CD14-positive monocyte (primary cell): ENCODE results near the gene ZNF436. TPM values are rescaled to one million over a fixed set of nuclear protein-coding genes. Genes with fewer than 3 reads are reported as not detected.

Source experiments
- DNase-seq, 3 donors: peaks; one replicate each; pipeline ENCODE4 v3.0.0-alpha.2; 2011 to 2022
- H2AFZ ChIP-seq: 2 replicates; pipeline ENCODE4 v1.6.0; 2012; ENCODE audit warnings: mild to moderate bottlenecking, low read depth, low read length, inconsistent platforms; ENCODE audit not compliant: insufficient read depth, poor library complexity, severe bottlenecking
- H3K27ac ChIP-seq, 2 donors: 1 replicate in 1 of 2; 2 replicates in 1 of 2; pipeline ENCODE4 v1.5.1; 2012 to 2013; ENCODE audit warnings: low read length in 2 of 2, control low read depth in 1 of 2, inconsistent platforms in 1 of 2, low read depth in 1 of 2, mild to moderate bottlenecking in 1 of 2
- H3K27me3 ChIP-seq, 2 donors: one replicate each; pipeline versions ENCODE4 v1.6.0 to v1.6.1; 2011 to 2013; ENCODE audit warnings: low read length in 2 of 2; ENCODE audit not compliant: control insufficient read depth in 2 of 2, insufficient read depth in 2 of 2
- H3K36me3 ChIP-seq, 2 donors: replicated peaks in 1 of 2; 1 replicate in 1 of 2; 2 replicates in 1 of 2; pipeline versions ENCODE4 v1.5.1 to v1.6.1; 2012 to 2013; ENCODE audit warnings: low read length in 2 of 2, control low read depth in 1 of 2, inconsistent platforms in 1 of 2, mild to moderate bottlenecking in 1 of 2; ENCODE audit not compliant: insufficient read depth in 2 of 2, control insufficient read depth in 1 of 2
- H3K4me1 ChIP-seq, 2 donors: 1 replicate in 1 of 2; 2 replicates in 1 of 2; pipeline versions ENCODE4 v1.5.1 to v1.6.1; 2012 to 2013; ENCODE audit warnings: low read length in 2 of 2, control low read depth in 1 of 2, inconsistent platforms in 1 of 2, mild to moderate bottlenecking in 1 of 2, moderate library complexity in 1 of 2; ENCODE audit not compliant: insufficient read depth in 2 of 2, control insufficient read depth in 1 of 2
- H3K4me2 ChIP-seq: replicated peaks from 2 replicates; pipeline ENCODE3; 2012; ENCODE audit warnings: low read length, moderate library complexity, mild to moderate bottlenecking; ENCODE audit not compliant: poor library complexity, severe bottlenecking; ENCODE audit errors: extremely low read depth
- H3K4me3 ChIP-seq, 3 experiments: fragments of 200-600 bp in 1 of 3; sonication (generic) in 1 of 3; replicated peaks in 1 of 3; 1 replicate in 2 of 3; 2 replicates in 1 of 3; pipeline ENCODE4 v1.5.1; 2011 to 2013; ENCODE audit warnings: low read length in 3 of 3, mild to moderate bottlenecking in 3 of 3, control low read depth in 2 of 3, low read depth in 2 of 3, inconsistent platforms in 1 of 3, moderate library complexity in 1 of 3
- H3K79me2 ChIP-seq: 2 replicates; pipeline ENCODE4 v1.6.0; 2012; ENCODE audit warnings: mild to moderate bottlenecking, control low read depth, inconsistent platforms, low read length, moderate library complexity; ENCODE audit not compliant: insufficient read depth
- H3K9ac ChIP-seq: 2 replicates; pipeline ENCODE4 v1.6.0; 2017; ENCODE audit warnings: low read length, mild to moderate bottlenecking; ENCODE audit not compliant: insufficient read depth, poor library complexity, severe bottlenecking
- H3K9me3 ChIP-seq, 2 donors: replicated peaks in 1 of 2; 1 replicate in 1 of 2; 2 replicates in 1 of 2; pipeline versions ENCODE4 v1.5.1 to v1.6.1; 2012 to 2013; ENCODE audit warnings: low read length in 2 of 2, control low read depth in 1 of 2; ENCODE audit not compliant: control insufficient read depth in 1 of 2, insufficient read depth in 1 of 2
- H4K20me1 ChIP-seq: 2 replicates; pipeline ENCODE4 v1.6.0; 2012; ENCODE audit warnings: mild to moderate bottlenecking, low read length, control low read depth, moderate library complexity; ENCODE audit not compliant: insufficient read depth
- H3K27ac Mint-ChIP-seq, 7 donors: one replicate each; pipeline ENCODE4 v1.8.0; 2020; ENCODE audit warnings: mild to moderate bottlenecking in 7 of 7, mixed read lengths in 7 of 7, moderate library complexity in 6 of 7, inconsistent platforms in 2 of 7
- H3K27me3 Mint-ChIP-seq, 3 donors: one replicate each; pipeline ENCODE4 v1.8.0; 2021 to 2022; ENCODE audit warnings: low read depth in 3 of 3, mild to moderate bottlenecking in 3 of 3, mixed read lengths in 3 of 3, moderate library complexity in 3 of 3, inconsistent platforms in 1 of 3
- H3K36me3 Mint-ChIP-seq, 2 donors: one replicate each; pipeline ENCODE4 v1.8.0; 2020; ENCODE audit warnings: mixed read lengths in 2 of 2, inconsistent platforms in 1 of 2, mild to moderate bottlenecking in 1 of 2
- H3K4me1 Mint-ChIP-seq: one replicate; pipeline ENCODE4 v1.8.0; 2020; ENCODE audit warnings: mild to moderate bottlenecking, mixed read lengths
- H3K4me3 Mint-ChIP-seq, 2 donors: one replicate each; pipeline ENCODE4 v1.8.0; 2020; ENCODE audit warnings: mild to moderate bottlenecking in 2 of 2, mixed read lengths in 2 of 2, moderate library complexity in 1 of 2
- H3K9me3 Mint-ChIP-seq, 7 donors: one replicate each; pipeline ENCODE4 v1.8.0; 2020 to 2022; ENCODE audit warnings: mixed read lengths in 7 of 7, mild to moderate bottlenecking in 6 of 7, moderate library complexity in 6 of 7, inconsistent platforms in 2 of 7
- WGBS: methylation state at CpG from one replicate; pipeline ENCODE4 v1.1.5; 2013; ENCODE audit warnings: missing lambda C conversion rate; ENCODE audit not compliant: insufficient coverage; 5-methylcytosine and 5-hydroxymethylcytosine counted together
- intact Hi-C, 2 donors: fragments of 100-400 bp; cut with micrococcal nuclease; formaldehyde crosslinking; loops; one replicate each; pipeline versions ENCODE4 v1.15.0 to v1.15.1; 2023
- polyA plus RNA-seq, 3 donors: library from polyadenylated mRNA; depleted of rRNA in 1 of 3; unstranded in 2 of 3; stranded (reverse) in 1 of 3; fragments of 300-500 nt in 2 of 3; fragments of >200 nt in 1 of 3; fragmentation: Illumina TruSeq in 2 of 3; gene quantifications; 1 replicate in 2 of 3; 2 replicates in 1 of 3; pipeline ENCODE4 v1.2.3, GENCODE V29; 2012 to 2021
- TF ChIP-seq, protein P1 (sequence below): fragments of 200-600 bp; IDR thresholded peaks from one replicate; pipeline ENCODE4 v1.8.0; 2022; ENCODE audit warnings: antibody characterized with exemption, mild to moderate bottlenecking

Gene ZNF436
- polyA plus RNA-seq, 3 donors: 1.4 to 2.4 (median 2.0) TPM

DNA sequence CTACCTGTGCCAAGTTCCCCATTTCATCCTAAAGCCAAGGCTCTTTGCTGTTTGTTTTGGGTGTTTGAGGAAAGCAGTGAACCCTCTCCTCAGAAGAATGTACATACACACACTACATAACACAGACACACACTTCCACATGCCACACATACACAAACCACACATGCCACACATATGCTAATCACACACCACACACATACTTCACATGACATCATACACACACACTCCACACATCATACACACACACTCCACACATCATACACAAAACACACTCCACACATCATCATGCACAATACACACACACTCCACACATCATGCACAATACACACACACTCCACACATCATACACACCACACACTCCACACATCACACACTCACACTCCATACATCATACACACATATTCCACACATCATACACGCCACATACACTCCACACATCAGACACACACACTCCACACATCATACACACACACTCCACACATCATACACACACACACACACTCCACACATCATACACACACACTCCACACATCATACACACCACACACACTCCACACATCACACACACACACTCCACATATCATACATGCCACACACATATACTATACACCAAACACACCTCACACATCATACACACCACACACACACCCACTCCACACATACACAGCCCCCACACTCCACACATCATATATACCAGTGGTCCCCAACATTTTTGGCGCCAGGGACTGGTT is 22.7 kb upstream of the ZNF436 start:
- Histone ChIP-seq H4K20me1 (no peaks in the 10 kb centered on the region), H3K4me2 (no peak overlapping the region), H3K36me3 (no peaks in the 10 kb centered on the region), H3K27ac (no peak overlapping the region), H3K9ac (no peak overlapping the region), H3K4me3 (no peak overlapping the region), H3K9me3 (no peaks in the 10 kb centered on the region), H2AFZ (no peak overlapping the region), H3K79me2 (no peaks in the 10 kb centered on the region), H3K27me3 (no peaks in the 10 kb centered on the region), H3K4me1 (no peaks in the 10 kb centered on the region)
- DNase-seq: no peak
- Mint-ChIP-seq H3K9me3 (no peaks in the 10 kb centered on the region), H3K36me3 (no peaks in the 10 kb centered on the region), H3K27ac (no peak overlapping the region), H3K27me3 (peaks cover 2 to 4% (median 3%) of the 10 kb centered on the region in 3 donors), H3K4me3 (no peak overlapping the region), H3K4me1 (peaks cover 5% of the 10 kb centered on the region)
- intact Hi-C loops: no loop called here
- TF ChIP-seq, protein P1, sequence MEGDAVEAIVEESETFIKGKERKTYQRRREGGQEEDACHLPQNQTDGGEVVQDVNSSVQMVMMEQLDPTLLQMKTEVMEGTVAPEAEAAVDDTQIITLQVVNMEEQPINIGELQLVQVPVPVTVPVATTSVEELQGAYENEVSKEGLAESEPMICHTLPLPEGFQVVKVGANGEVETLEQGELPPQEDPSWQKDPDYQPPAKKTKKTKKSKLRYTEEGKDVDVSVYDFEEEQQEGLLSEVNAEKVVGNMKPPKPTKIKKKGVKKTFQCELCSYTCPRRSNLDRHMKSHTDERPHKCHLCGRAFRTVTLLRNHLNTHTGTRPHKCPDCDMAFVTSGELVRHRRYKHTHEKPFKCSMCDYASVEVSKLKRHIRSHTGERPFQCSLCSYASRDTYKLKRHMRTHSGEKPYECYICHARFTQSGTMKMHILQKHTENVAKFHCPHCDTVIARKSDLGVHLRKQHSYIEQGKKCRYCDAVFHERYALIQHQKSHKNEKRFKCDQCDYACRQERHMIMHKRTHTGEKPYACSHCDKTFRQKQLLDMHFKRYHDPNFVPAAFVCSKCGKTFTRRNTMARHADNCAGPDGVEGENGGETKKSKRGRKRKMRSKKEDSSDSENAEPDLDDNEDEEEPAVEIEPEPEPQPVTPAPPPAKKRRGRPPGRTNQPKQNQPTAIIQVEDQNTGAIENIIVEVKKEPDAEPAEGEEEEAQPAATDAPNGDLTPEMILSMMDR: no peak
- 73% methylated on average over 1 of the region's 2 CpGs for WGBS

DNA sequence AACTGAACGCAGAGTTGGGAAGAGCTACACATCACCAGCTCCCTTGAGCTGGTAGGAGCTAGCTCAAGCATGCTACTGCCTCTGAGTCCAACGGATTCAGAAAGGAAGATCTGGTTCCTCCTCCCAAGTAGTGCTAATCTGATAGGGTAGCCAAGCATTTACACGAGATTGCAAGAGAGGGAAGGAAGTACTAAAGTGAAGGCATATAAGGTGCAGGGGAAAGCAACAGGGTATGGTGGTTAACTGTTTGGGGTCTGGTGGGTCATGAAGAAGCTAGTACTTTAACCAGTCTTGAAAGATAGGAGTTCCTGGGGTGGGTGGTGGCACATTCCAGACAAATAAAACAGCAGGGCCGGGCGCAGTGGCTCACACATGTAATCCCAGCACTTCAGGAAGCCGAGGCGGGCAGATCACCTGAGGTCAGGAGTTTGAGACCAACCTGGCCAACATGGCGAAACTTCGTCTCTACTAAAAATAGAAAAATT is 20.2 kb upstream of the ZNF436 start:
- Histone ChIP-seq H3K27ac (no peak overlapping the region), H3K9ac (no peak overlapping the region), H3K4me3 (no peak overlapping the region), H3K4me1 (no peaks in the 10 kb centered on the region), H3K79me2 (no peaks in the 10 kb centered on the region), H3K9me3 (no peaks in the 10 kb centered on the region), H3K27me3 (no peaks in the 10 kb centered on the region), H2AFZ (no peak overlapping the region), H3K4me2 (no peak overlapping the region), H4K20me1 (no peaks in the 10 kb centered on the region), H3K36me3 (no peaks in the 10 kb centered on the region)
- H3K36me3 Mint-ChIP-seq: no peaks in the 10 kb centered on the region
- no peak overlapping the region for H3K27ac Mint-ChIP-seq
- intact Hi-C loops: no loop called here
- TF ChIP-seq, protein P1: no peak
- H3K4me1 Mint-ChIP-seq: peaks cover 5% of the 10 kb centered on the region
- no peaks in the 10 kb centered on the region for H3K9me3 Mint-ChIP-seq
- H3K4me3 Mint-ChIP-seq: no peak overlapping the region
- DNase-seq: no peak
- peaks cover 2 to 4% (median 4%) of the 10 kb centered on the region in 3 donors for H3K27me3 Mint-ChIP-seq
- WGBS: 55% methylated on average over 7 of the region's 9 CpGs
